Ammon's horn (tissue), 1 donor: ENCODE results near the gene EEF1G.
"Not testable (repeated sequence)": the region's sequence is repeated elsewhere in the genome, so short reads cannot be mapped to it uniquely, and the experiment has no call there.

ENCODE experiments used
- DNase-seq: peaks from one replicate; pipeline ENCODE4 v3.0.0-alpha.2; 2016; ENCODE audit warnings: low spot score

The EEF1G gene

DNA sequence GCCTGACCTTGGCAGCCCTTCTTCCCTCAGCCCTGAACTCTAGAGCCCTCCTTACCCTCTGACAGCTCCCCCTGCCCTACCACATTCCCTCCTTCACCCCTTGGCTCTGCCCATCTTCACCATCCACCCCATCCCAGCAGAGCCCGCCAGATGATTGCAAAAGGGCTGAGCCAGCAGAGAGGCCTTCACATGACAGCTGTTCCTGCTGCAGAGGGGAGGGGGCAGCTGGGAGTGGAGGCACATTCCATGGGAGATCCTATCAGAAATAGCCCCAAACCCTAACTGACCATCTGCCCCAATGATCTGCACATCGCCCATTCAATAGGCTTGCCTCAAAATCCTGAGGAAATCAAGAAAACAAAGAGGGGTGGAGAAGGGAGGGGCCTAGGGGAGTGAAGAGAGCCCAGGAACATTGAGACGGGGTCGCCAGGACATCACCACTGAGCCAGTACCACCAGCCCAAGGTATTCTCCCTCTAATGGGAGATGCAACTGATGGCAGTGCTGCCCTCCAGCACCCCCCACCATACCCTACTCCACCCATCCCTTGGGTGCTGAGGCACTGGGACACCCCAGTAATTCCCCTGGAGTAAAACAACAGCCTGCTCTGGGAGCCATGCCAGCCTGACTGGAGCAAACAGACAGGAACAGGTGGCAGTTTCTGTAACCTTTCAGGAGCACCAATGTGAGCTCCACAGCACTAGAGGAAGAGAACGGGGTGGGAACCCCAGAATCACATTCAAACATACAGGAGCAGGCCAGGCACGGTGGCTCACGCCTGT, 19.1 kb downstream of the EEF1G start:
- no peak for DNase-seq

DNA sequence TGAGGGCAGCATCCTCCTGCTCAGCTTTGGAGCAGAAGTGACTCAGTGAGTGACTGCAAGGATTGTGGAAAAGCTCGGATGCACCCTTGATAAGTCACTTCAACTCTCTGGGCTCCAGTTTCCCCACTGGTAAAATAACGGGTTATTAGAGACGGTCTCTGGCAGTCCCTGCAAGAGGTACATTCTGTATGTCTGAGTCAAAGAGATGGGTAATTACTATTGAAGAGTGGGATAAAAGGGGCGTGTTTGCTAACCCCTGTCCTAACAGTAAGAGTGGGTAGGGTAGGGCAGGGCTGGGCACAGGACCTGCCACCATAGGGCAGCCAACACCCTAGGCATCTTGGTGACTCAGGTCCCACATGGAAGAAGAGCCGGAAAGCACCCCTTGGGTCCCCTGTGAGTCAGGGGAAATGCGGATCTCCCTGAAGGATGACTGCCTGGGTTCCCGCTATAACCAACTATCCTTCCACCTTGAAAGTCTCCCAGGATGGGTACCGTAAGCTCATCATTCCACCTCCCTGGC, 19.8 kb downstream of the EEF1G start:
- DNase-seq: no peak

DNA sequence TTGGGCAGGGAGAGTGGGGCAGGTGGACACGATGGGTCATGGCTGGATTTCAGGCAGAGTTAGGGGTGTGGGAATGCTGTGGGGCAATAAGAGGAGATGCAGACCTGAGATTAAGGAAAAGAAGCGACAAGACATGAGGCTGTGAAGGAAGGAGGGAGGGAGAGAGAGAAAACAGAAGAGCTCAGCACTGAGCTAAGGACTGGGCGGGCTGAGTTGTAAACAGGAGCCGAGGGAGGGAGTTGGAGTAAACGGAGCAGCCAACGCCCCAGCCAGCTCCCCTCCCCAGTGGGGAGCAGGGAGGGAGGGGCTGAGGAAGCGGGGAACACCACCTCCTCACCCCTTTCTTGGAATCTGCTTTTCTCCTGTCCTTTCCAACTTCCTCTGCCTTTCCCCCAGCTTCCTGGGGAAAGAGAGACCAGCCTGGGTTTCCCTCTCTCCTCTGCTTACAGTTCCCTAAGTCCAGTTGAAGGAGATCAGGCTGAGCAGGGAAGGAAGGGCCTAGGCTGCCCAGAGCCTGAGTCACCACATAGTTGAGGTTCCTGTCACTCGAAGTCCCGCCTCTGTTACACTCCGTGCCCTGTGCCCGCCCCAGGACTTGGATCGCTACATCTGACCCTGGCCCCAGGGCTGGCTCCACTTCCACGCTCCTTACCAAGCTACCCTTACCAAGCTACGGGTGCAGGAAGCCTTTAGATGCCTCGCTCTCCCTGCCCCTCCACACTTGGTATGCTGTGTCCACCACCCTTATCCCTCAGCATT, 20.4 kb downstream of the EEF1G start:
- peak; percentile 73 for DNase-seq

DNA sequence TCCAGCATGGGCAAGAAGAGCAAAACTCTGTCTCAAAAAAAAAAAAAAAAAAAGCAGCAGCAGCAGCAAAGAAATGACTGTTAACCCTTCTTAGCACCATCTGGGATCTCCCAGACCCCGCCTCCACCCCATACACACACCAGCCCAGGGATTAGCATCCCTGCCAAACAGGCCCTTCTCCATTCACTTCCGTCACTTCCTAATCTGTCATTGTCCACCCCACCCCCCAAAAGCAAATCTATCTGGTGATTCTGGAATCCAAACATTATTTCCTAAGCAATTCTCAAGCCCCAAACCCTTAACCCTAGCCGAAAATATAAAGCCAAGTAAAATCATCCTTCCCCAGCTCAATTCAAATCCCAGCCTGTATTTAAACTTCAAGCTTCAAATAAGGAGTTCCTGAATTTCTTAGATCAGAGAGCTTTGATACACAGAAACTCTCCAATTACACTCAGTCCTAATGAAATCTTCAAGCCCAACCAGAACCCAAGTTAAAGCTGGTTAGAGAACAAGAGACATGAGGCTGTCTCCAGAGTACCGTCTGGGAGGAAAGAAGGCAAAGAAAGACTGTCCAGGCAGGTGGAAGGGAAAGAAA, 21.1 kb downstream of the EEF1G start:
- no peak for DNase-seq

DNA sequence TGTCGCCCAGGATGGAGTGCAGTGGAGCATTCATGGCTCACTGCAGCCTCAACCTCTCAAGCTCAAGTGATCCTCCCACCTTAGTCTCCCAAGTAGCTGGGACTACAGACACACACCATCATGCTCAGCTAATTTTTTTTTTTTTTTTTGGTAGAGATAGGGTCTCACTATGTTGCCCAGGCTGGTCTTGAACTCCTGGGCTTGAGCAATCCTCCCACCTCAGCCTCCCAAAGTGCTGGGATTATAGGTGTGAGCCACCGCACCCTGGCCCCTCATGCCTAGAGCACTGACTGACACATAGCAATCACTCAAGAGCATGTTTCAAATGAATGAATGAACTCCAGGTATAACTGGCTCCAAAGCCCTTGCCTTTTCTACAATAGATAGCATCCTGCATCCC, 23.2 kb downstream of the EEF1G start:
- DNase-seq: not testable (repeated sequence)

DNA sequence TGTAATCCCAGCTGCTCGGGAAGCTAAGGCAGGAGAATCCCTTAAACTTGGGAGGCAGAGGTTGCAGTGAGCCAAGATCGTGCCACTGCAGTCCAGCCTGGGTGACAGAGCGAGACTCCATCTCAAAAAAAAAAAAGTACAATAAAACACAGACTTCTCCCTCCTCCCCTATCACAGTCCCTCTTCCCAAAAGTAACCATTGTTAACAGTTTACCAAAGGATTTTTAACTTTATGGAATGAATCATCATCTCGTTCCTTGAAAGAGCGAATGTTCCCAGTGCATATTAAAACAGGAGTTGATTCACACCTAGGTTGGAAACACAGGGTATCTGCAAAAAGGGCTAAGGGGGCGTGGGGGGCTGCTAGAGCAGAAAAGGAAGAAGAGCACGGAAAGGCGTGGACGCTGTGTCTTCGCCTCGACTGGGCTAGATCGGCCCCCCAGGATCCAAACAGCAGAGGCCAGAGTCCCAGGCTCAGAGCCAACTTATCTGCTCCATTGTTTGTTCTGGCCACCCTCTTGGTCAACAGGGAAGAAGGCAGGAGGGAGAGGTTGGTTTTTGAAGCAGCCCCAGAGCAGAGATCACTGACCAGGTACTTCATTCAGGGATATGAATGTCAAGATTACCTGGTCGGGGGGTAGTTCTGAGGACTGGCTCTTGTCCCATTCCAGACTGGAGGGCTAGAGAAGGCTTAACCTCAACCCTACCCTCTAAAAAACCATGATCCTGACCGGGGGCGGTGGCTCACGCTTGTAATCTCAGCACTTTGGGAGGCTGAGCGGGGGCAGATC, 25.0 kb downstream of the EEF1G start:
- DNase-seq: no peak

DNA sequence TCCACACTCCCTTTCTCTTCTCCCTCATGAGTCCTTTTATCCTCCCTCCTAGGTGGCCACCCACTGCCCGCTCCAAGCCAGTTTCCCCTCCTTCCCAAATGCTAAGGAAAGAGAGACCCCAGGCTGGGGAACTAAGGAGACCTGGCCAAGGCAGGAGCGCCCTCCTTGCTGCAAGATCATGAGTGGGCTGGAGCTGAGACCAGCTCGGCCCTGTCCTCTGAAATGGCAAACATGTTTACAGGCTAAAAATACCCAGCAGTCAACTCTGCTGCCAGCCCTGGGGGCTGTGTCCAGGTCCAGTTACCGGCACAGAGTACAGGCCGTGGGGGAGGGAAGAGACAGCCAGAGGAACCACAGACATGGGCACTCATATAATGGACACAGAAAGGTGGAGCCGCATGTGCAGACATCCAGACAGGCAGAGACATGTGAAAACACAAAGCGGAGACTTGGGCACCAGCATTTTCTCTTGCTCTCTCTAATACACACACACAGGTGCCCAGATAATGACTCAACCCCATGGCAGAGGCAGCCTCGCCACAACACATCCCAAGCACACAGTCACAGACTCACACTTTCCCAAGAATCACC, 25.9 kb downstream of the EEF1G start:
- DNase-seq: no peak

DNA sequence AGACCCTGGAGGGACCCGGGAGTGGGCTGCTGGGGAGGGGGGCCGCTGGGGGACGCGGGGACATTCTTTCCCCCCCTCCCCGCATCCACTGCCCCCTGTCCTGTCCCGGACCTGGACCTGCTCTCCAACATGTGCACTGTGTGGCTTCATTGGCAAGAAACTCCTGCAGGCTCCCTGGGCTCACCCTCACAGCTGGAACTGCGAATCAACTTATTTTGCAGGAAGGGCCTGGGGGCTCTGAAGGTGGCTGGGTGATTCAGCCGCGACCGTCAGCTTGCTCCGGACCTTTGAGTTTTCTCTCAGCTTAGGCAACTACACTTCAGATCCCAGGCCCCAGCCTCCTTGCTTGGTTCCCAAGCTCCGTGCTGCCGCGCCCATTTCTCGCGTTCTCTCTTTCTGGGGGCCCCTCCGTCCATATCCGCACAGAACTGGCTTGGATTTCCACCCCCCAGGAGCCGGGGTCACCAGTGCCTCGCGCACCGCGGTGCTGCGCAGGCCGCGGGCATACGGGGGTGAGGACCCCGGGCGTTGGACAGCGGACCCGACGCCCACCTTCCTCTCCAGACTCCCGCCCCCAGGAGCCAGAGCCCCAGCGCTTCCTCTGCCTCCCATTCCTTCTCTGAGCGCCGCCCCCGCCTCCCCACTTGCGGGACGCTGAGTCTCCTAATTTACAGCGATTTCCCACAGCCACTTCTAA, 26.6 kb downstream of the EEF1G start:
- no peak for DNase-seq

DNA sequence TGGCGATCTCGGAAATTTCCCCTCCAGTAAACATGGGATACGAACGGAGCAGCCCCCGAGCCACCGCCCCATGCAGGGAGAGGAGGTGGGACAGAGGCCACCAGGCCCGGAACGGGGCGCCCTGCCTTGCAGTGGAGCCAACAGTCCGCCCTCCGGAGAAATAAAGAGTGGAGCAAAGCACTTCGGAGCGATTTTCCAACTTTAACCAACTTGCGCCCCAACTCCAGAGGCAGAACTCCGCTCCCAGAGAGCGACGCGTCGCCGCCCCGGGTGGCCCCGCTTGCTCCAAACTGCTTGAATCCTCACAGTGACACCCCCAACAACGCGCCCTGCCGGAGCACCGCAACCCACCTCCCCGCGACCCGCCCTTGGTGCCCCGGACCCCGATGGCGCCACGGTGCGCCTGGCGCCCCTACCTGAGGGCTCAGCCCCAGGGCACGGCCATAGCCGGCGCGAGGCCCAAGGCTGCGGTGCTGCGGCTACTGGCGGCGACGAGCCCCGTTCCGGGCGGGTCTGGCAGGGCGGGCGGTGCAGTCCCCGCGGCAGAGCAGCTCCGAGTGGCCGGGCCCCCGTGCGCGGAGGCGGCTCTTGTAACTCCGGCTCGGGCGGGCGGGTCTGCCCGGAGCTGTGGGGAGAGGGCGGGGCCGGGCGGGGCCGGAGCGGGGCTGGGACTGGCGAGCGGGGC, 27.3 kb downstream of the EEF1G start, which contains the start of gene AHNAK:
Gene AHNAK, minus strand, starts transcription at position 563 of the 685 bp plus-strand sequence. CDS start 10,708 bp downstream, outside the sequence.
- peak; percentile 50 for DNase-seq

DNA sequence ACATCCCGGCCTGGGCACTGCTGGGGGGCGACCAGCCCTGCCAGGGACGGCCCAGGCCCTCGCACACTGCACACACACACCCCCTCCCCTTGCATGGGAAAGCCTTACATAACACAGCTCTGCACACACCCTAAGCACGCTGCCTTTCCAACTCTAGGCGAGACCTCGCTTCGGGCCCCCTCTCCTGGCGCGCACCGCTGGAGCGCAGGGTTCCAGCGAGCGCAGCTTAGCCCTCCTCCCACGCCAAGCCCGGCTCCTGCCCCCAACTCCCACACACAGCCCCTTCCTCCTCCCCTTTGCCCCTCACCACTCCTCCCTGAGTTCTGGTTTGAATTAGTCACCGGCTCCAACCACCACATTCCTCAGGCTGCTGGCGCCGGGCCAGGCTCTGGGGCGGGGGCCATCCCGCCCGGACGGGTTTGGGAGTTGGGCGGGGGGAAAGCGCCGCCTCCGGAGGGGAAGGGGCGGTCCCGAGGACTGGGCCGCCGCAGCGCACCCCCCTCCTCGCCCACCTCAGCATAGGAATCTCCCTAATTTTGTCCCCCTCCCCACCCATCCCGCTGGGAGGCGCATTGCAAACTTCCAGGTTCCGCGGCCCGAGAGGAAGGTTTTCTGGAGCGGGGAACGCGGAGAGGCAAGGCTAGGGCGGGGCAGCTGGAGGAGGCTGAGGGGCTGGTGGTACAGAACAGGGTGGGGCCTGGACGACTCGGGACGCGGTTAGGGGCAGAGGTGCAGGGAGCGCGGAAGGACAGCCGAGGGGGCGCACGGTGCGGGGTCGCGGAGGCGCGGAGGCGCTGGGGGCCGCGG, 28.1 kb downstream of the EEF1G start:
- DNase-seq: peak; percentile 57

DNA sequence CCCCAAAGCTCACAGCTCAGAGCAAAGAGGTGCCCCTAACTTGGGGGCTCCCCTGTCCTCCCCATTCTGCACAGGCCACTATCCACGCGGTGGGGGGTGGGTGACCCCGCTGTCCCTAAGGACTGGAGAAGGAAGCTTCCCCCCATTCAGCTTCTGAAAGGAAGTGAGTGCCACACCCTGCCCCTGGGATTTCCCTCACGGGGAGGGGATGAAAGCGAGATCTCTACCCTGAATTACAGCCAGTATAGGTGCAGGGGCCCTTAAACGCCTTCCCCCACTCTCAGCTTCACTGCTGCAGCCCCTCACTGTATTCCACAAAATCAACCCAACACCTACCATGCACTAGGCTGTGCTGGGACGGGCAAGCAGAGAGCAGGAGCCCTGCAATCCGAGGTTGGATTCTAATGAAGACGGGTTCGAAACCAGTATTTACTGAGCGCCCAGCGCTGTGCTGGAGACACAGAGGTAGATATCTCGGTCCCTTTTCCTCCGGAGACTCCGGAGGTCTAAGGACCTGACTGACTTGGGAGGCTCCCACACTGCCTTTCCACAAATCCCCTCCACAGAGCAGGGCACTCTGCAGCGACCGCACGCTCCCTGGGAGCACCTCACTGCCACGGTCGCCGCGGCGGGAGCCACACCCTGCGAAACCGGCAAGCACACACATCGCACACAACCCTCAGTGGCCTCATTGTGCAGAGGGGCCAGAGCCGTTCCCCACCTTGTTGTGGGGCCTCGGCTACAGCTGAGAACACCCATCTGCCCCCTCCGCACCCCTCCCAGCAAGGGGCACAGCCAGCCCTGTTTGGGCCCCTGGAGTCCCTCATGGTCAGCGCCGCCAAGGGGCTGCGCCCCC, 28.9 kb downstream of the EEF1G start:
- no peak for DNase-seq

DNA sequence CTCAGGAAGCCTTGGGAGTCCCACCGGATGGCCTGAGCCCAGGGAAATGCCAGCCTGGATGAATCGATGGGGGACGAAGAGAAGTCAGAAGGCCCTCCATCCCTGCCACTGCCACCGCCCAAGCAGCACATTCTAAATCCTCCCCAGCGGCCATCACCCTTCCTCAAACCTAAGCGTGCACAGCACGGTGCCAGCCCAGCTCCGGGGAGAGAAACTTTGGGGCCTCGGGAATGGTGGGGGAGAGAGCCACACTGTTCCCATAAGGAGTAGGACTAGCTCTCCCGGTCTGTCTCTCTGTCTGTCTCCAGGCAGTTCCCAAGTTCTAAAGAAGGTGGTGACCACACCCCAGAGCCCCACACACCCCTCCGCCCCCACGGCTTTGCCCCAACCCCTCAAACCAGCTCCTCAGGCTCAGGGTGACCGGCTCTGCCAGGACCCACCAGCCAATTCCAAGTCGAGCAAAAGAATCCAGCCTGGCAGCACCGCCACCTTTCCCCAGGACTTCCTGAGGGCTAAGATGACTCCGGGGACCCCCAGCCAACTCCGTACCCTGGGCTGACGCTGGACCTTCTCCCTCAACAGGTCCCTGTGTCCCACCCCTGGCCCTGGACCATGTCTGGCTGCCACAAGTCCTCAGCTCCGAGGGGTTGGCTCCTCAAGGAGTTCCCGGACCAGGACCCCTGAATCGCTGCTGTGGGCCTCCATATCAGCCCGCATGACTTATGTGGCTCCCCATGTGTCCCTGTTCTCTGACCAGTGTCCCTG, 29.8 kb downstream of the EEF1G start:
- DNase-seq: no peak

DNA sequence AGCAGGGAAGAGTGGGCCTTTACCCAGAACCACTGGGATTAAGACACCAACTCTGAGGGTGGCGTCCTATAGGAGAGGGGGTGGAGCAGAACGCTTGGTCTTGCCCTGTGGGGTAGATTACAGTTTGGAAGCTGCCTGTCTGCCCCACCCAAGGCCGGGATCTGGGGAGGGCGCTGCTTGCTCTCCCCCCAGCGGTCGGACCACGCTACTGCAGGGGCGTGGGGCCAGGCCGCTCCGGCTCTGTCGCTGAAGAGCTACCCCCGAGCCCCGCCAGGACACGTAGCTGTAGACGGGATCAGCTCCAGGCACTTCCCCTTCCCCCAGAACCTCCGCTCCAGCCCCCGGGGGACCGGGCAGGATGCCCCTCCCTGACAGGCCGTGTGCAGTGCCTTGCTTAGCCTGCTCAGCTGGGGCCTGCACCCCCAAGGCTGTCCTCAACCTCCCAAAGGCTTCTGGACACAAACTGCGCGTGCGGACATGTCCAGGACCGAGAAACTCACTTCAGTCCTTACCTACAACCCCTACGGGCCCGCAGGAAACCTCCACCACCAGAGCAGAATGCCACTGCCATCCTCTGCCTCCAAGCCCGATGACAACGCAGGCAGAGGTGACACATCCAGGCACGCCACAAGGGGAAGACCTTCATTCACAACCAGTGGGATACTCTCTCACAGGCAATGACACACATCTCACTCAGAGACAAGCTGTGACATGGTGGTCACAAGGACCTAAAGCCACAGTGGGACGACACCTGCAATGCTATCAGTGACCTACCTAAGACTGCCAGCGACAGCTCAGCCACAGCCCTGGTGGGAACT, 30.7 kb downstream of the EEF1G start:
- peak; percentile 81 for DNase-seq

DNA sequence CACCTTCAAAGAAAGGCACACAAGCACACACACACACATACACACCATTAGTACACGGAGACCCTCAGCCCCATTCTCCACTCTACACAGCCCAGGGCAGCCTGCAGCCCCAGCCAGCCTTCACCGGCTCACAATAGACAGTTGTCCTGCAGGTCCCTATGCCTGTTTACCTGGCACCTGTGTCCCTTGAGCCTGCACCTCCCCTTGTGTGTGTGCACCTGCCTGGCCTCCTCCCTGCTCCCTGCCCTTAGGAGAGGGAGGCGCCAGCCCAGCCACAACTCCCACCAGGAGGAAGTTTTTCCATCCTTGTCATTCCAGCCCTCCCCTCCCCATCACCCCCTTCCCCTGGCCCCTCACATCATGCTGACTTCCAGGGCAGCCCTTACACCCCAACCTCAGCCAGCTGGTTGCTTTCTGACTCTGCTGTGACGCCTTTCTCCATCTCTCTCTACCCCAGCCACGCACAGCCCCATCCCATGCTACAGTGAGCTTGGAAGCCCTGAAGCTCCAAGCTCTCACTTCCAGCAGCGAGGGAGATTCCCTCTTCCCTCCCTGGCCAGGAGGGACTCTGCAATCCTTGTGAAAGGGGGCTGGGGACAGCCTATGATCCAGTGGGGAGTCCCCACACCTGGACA, 31.5 kb downstream of the EEF1G start:
- no peak for DNase-seq

DNA sequence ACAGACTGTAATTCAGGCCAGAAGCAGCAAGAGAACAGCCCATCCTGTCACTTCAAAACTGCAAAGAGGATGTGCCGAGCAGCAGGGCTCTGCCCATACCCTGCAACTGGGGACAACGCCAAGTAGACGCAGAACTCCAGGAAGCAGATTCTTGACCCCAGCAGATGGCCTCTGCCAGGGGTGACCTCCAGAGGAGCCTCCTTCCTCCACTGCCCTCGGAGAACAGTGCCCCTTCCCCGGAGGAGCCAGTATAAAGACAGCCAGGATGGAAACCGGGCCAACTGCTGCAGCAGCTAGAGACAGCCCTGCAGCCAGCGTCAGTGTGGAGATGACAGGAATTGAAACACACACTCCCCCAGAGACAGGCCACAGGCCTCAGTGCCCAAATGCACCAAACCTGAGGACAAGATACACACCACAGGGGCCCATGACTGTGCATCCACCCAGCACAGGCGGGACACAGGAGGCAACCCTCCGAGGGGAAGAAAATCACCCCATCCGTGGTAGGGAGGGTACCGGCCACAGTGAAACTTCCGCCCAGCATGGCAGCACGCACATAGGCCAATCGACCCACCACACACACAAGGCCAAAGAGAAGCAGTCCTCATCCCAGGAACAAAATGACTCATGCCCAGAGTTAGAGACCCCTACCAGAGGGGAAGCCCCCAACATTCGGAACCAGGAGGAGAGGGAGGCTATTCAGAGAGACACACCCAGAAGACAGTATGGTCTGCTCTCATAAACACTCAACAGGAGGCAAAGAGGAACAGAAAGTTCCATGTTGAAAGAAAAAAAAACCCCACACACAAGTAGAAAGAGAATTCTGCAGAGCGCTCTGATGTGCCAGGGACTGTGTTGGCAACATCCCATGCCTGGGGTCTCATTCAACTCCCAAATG, 32.6 kb downstream of the EEF1G start:
- peak; percentile 63 for DNase-seq
